Liver (tissue), 3 donors: ENCODE measurements around the gene KIF12.
A peak's percentile ranks its signal among the peaks of the same experiment; 100 is the strongest.

Experiments used
- EGR1 ChIP-seq, 2 donors: IDR thresholded peaks; 2 replicates each; pipeline ENCODE4 v1.6.1; 2016 to 2018; ENCODE audit warnings: antibody characterized with exemption in 2 of 2, low read depth in 2 of 2
- JUND ChIP-seq, 2 donors: IDR thresholded peaks; 2 replicates each; pipeline ENCODE4 v1.6.1; 2016; ENCODE audit warnings: antibody characterized with exemption in 2 of 2
- RAD21 ChIP-seq, 2 donors: IDR thresholded peaks; 2 replicates each; pipeline ENCODE4 v1.6.1; 2016; ENCODE audit warnings: antibody characterized with exemption in 2 of 2, mild to moderate bottlenecking in 2 of 2
- TAF1 ChIP-seq: conservative IDR thresholded peaks from 2 replicates; pipeline ENCODE4 v1.6.1; 2016; ENCODE audit warnings: antibody characterized with exemption, mild to moderate bottlenecking
- TF ChIP-seq, protein P1 (sequence below): fragments of 150-350 bp; IDR thresholded peaks from 2 replicates; pipeline ENCODE4 v1.5.1; 2017; ENCODE audit warnings: improper control_type of control experiment, low read depth, low read length; ENCODE audit not compliant: missing input control
- TF ChIP-seq, protein P2 (sequence below): IDR thresholded peaks from 2 replicates; pipeline ENCODE4 v1.6.1; 2016; ENCODE audit warnings: antibody characterized with exemption, mild to moderate bottlenecking
- TF ChIP-seq, protein P3 (sequence below): IDR thresholded peaks from 2 replicates; pipeline ENCODE4 v1.6.1; 2016; ENCODE audit warnings: antibody characterized with exemption
- donor health status: healthy.
- donor health status: healthy.

DNA sequence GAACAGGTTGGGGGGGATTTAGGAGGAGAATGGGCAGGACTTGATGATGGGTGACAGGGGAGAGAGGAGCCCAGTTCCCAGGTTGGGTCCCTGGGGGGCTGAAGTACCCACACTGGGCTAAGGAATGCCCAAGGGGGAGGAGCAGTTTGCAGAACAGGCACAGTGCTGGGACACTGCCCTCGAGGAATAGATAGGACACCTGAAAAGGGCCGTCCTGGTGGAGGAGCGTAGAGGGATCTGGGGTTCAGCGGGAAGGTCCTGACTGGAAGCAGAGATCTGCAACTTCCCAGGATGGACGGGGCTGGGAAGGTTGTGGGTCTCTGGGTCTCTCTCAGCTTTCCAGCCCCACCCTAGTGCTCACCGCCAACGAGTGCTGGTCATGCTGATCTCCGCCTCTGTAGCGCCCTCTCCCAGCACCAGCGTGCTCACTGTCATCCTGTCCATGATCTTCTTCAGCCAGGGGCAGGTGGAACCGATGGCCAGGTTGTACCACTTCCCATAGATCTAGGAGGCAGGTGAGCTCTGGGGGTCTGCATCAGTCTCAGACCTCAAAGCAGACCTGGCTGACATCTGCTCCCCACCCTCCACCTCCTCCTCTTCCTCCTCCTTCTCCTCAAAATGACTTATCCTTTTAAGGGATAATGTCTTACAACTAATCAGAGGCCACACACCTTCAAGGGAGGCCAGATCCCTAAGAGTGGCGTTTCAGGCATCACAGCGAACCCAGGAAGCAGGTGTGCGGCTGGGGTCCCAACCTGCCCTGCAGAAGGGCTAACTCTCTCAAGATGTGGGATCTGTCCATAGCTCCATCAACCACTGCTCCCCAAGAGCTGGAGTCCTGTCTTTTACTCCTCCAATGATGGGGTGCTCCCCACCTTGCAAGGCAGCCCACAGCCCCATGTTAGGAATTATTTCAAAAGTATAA is 22.6 kb downstream of the KIF12 start:
- TF ChIP-seq, protein P1, sequence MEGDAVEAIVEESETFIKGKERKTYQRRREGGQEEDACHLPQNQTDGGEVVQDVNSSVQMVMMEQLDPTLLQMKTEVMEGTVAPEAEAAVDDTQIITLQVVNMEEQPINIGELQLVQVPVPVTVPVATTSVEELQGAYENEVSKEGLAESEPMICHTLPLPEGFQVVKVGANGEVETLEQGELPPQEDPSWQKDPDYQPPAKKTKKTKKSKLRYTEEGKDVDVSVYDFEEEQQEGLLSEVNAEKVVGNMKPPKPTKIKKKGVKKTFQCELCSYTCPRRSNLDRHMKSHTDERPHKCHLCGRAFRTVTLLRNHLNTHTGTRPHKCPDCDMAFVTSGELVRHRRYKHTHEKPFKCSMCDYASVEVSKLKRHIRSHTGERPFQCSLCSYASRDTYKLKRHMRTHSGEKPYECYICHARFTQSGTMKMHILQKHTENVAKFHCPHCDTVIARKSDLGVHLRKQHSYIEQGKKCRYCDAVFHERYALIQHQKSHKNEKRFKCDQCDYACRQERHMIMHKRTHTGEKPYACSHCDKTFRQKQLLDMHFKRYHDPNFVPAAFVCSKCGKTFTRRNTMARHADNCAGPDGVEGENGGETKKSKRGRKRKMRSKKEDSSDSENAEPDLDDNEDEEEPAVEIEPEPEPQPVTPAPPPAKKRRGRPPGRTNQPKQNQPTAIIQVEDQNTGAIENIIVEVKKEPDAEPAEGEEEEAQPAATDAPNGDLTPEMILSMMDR: no peak
- no peak for TF ChIP-seq TAF1
- TF ChIP-seq, protein P2, sequence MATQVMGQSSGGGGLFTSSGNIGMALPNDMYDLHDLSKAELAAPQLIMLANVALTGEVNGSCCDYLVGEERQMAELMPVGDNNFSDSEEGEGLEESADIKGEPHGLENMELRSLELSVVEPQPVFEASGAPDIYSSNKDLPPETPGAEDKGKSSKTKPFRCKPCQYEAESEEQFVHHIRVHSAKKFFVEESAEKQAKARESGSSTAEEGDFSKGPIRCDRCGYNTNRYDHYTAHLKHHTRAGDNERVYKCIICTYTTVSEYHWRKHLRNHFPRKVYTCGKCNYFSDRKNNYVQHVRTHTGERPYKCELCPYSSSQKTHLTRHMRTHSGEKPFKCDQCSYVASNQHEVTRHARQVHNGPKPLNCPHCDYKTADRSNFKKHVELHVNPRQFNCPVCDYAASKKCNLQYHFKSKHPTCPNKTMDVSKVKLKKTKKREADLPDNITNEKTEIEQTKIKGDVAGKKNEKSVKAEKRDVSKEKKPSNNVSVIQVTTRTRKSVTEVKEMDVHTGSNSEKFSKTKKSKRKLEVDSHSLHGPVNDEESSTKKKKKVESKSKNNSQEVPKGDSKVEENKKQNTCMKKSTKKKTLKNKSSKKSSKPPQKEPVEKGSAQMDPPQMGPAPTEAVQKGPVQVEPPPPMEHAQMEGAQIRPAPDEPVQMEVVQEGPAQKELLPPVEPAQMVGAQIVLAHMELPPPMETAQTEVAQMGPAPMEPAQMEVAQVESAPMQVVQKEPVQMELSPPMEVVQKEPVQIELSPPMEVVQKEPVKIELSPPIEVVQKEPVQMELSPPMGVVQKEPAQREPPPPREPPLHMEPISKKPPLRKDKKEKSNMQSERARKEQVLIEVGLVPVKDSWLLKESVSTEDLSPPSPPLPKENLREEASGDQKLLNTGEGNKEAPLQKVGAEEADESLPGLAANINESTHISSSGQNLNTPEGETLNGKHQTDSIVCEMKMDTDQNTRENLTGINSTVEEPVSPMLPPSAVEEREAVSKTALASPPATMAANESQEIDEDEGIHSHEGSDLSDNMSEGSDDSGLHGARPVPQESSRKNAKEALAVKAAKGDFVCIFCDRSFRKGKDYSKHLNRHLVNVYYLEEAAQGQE: no peak
- no peak for TF ChIP-seq EGR1 (IDR thresholded peaks at IDR 0.05; ENCODE audit: low read depth in 2 of 2)
- no peak for TF ChIP-seq JUND (IDR thresholded peaks at IDR 0.05)
- TF ChIP-seq RAD21 (IDR thresholded peaks at IDR 0.05): peak in 1 of 2 donors; percentile 21
- TF ChIP-seq, protein P3, sequence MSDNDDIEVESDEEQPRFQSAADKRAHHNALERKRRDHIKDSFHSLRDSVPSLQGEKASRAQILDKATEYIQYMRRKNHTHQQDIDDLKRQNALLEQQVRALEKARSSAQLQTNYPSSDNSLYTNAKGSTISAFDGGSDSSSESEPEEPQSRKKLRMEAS: no peak
